ENCODE results near the gene FCN2. TPM values are rescaled to one million over a fixed set of nuclear protein-coding genes. Genes with fewer than 3 reads are reported as not detected.

Gene FCN2
- total and polyA plus RNA-seq, 3 experiments from 2014 or later: not detected

DNA sequence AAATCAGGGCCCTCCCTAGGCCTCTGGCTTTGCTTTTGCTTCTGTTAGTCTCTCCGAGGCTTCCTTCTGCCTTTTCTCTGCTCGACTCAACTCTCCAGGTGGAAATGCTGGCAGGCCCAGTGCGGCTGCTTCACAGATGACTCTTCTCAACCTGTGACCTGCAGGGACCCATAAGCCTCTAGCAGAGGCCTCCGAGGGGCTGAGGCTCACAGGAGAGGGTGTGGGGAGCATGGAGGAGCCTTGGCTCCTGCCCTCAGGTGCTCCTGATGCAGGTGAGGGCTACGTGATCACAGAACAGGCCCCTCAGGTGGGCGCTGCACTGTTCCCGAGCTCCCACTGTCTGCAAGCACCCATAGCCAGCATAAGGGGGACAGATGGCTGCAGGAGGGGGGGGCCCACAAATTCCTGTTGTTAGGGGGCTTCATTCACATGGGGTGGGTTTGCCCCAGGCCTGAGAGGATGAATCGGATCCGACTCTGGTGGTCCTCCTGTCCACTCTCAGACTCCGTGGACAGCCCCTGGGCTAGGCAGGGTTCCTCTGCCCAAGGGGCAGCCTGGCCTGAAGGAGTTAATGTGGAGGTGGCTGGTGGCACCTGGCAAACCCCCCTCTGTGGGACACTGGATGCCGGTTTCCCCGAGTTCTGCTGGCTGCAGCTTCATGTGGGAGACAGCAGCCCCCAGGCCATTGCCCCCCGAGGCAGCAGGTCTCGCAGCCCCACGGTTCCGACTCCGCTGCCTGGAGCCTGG, 10.9 kb upstream of the FCN2 start:
- H3K9me3 ChIP-seq (ENCODE audit: low read length): no peaks in the 10 kb centered on the region
- H3K36me3 ChIP-seq (ENCODE audit: insufficient read depth, low read length): no peaks in the 10 kb centered on the region
- Mint-ChIP-seq H3K27ac (no peak overlapping the region), H3K4me1 (no peaks in the 10 kb centered on the region), H3K4me3 (no peak overlapping the region), H3K27me3 (no peaks in the 10 kb centered on the region), H3K36me3 (no peaks in the 10 kb centered on the region), H3K9me3 (no peaks in the 10 kb centered on the region)
- no peak overlapping the region for H3K27ac ChIP-seq (ENCODE audit: low read depth, low read length)
- POLR2A ChIA-PET: no interaction called here
- no peak overlapping the region for H3K4me3 ChIP-seq (ENCODE audit: low read length)
- H3K27me3 ChIP-seq (ENCODE audit: insufficient read depth, low read length, poor library complexity, severe bottlenecking): no peaks in the 10 kb centered on the region
- H3K4me1 ChIP-seq (ENCODE audit: insufficient read depth, low read length): no peaks in the 10 kb centered on the region
- no peak for DNase-seq
- CTCF ChIA-PET: no interaction called here

DNA sequence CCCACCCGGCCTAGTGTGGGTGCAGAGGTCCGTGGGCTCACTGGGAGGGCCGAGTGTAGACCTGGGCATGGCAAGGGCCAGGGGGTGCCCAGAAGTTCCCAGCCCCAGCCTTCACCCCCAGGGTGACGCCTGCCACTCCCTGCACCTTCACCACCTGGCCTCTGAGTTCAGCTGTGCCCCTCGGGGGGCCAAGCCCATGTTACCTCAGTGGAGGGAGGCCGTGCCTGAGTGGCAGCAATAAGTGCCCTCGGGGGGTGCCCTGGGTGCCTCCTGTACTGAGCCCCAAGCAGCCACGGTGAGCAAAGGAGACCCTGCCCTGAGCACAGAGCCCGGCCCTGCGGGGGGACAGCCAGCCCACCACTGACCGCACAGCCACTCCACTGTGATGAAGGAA, 10.3 kb upstream of the FCN2 start:
- no peak overlapping the region for H3K4me3 ChIP-seq (ENCODE audit: low read length)
- H3K27ac ChIP-seq (ENCODE audit: low read depth, low read length): no peak overlapping the region
- H3K27me3 ChIP-seq (ENCODE audit: insufficient read depth, low read length, poor library complexity, severe bottlenecking): no peaks in the 10 kb centered on the region
- no peaks in the 10 kb centered on the region for H3K36me3 Mint-ChIP-seq
- no peaks in the 10 kb centered on the region for H3K4me1 ChIP-seq (ENCODE audit: insufficient read depth, low read length)
- ChIA-PET CTCF (no interaction called here), POLR2A (no interaction called here)
- no peaks in the 10 kb centered on the region for H3K27me3 Mint-ChIP-seq
- no peaks in the 10 kb centered on the region for H3K9me3 Mint-ChIP-seq
- H3K36me3 ChIP-seq (ENCODE audit: insufficient read depth, low read length): no peaks in the 10 kb centered on the region
- H3K27ac Mint-ChIP-seq: no peak overlapping the region
- no peak overlapping the region for H3K4me3 Mint-ChIP-seq
- no peaks in the 10 kb centered on the region for H3K4me1 Mint-ChIP-seq
- no peaks in the 10 kb centered on the region for H3K9me3 ChIP-seq (ENCODE audit: low read length)
- DNase-seq: no peak

DNA sequence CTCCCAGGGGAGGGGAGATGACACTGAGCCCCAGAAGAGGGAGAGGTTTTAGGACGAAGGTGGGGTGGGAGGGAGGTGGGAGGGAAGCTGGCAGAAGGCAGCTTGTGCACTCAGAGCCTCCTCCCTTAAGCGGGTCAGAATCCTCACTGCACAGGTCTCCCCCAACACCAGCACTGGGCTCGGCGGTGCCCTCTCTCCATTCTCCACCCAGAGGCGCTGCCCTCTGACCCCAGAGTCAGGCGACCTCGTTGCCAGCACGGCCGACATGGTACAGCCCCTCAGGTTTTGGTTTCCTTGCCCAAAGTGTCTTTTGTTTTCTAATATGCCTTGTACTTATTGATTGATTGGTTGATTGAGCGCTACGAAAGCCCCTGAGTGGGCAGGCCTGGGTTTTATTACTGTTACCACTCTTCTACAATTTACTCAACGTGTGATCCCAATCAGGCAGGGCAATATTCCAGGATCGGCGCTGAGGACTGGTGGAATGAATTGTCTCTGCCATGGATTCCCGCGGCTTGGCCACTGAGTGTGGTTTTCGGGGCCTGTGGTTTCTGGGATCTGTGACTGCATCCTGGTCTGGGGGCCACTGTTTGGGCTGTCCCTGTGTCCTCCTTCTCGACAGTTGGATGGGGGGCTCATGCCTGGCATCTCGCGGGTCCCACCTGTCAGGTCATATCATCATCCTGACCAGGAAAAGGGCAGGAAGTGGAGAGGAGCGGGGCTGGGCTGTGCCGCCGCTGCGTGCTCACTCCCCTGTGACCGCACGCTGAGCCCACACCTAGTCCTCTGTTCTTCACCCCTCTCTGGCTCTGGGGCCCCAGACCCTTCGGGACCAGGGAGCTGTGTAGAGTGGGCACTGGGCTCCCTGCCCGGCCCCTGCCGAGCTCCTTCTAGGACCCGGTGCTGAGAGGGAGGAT, 9.6 kb upstream of the FCN2 start:
- Mint-ChIP-seq H3K9me3 (no peaks in the 10 kb centered on the region), H3K4me1 (no peaks in the 10 kb centered on the region), H3K4me3 (no peak overlapping the region), H3K36me3 (no peaks in the 10 kb centered on the region), H3K27me3 (no peaks in the 10 kb centered on the region), H3K27ac (peak overlapping the region in 1 of 8 donors; percentile 43)
- ChIA-PET CTCF (no interaction called here), POLR2A (no interaction called here)
- Histone ChIP-seq H3K27ac (ENCODE audit: low read depth, low read length) (no peak overlapping the region), H3K36me3 (ENCODE audit: insufficient read depth, low read length) (no peaks in the 10 kb centered on the region), H3K9me3 (ENCODE audit: low read length) (no peaks in the 10 kb centered on the region), H3K27me3 (ENCODE audit: insufficient read depth, low read length, poor library complexity, severe bottlenecking) (no peaks in the 10 kb centered on the region), H3K4me1 (ENCODE audit: insufficient read depth, low read length) (no peaks in the 10 kb centered on the region), H3K4me3 (ENCODE audit: low read length) (no peak overlapping the region)
- no peak for DNase-seq

DNA sequence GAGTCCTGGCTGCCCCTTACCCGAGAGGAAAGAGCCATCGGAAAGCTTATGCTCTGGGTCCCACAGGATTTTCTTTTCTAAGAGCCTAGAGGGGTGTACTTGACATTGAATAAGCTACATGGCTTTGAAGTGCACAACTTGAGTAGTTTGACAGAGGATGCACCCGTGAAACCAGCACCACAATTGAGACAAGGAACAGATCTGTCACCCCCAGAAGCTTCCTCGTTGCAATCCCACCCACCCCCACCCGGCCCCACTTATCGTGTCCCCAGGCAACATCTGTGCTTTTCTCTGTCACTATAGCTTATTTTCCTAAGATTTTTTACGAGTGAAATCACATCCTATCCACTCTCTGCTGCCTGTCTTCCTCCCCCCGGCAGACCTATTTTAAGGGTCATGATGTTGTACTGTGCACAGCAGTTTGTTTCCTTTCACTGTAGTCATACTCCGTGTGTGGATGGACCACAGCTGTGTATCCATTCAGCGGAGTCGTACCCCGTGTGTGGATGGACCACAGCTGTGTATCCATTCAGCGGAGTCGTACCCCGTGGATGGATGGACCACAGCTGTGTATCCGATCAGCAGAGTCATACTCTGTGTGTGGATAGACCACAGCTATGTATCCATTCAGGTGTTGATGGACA, 8.8 kb upstream of the FCN2 start:
- Histone ChIP-seq H3K4me3 (ENCODE audit: low read length) (no peak overlapping the region), H3K27me3 (ENCODE audit: insufficient read depth, low read length, poor library complexity, severe bottlenecking) (no peaks in the 10 kb centered on the region), H3K9me3 (ENCODE audit: low read length) (no peaks in the 10 kb centered on the region), H3K4me1 (ENCODE audit: insufficient read depth, low read length) (no peaks in the 10 kb centered on the region), H3K36me3 (ENCODE audit: insufficient read depth, low read length) (no peaks in the 10 kb centered on the region), H3K27ac (ENCODE audit: low read depth, low read length) (no peak overlapping the region)
- Mint-ChIP-seq H3K4me3 (no peak overlapping the region), H3K4me1 (no peaks in the 10 kb centered on the region), H3K9me3 (no peaks in the 10 kb centered on the region), H3K27ac (no peak overlapping the region), H3K27me3 (no peaks in the 10 kb centered on the region), H3K36me3 (no peaks in the 10 kb centered on the region)
- ChIA-PET POLR2A (no interaction called here), CTCF (no interaction called here)
- no peak for DNase-seq

DNA sequence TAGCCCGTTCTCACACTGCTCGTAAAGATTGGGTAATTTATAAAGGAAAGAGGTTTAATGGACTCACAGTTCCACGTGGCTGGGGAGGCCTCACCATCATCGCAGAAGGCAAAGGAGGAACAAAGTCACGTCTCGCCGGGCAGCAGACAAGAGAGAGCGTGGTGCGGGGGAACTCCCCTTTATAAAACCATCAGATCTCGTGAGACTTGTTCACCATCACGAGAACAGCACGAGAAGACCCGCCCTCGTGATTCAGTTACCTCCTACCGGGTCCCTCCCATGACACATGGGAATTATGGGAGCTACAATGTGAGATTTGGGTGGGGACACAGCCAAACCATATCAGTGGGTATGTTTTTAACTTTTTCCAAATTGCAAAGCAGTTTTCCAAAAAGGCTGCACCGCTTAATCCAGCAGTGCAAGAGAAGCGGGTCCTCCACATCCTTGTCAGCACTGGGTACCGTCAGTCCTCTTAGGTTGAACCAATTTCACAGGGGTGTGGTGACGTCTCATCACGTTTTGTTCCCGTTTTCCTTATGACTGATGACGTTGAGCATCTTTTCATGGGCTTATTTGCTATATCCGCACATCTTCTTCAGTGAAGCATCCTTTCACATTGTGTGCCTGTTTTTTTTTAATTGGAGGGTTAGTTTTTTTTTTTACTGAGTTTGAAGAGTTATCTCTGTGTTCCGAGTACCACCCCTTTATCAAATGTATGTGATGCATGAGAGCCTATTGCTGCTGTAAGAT, 8.0 kb upstream of the FCN2 start:
- no peaks in the 10 kb centered on the region for H3K9me3 Mint-ChIP-seq
- no peaks in the 10 kb centered on the region for H3K27me3 ChIP-seq (ENCODE audit: insufficient read depth, low read length, poor library complexity, severe bottlenecking)
- H3K4me3 ChIP-seq (ENCODE audit: low read length): no peak overlapping the region
- H3K27ac Mint-ChIP-seq: no peak overlapping the region
- H3K9me3 ChIP-seq (ENCODE audit: low read length): no peaks in the 10 kb centered on the region
- no peak overlapping the region for H3K4me3 Mint-ChIP-seq
- H3K4me1 ChIP-seq (ENCODE audit: insufficient read depth, low read length): no peaks in the 10 kb centered on the region
- H3K36me3 Mint-ChIP-seq: no peaks in the 10 kb centered on the region
- POLR2A ChIA-PET: no interaction called here
- DNase-seq: no peak
- no peak overlapping the region for H3K27ac ChIP-seq (ENCODE audit: low read depth, low read length)
- H3K27me3 Mint-ChIP-seq: no peaks in the 10 kb centered on the region
- CTCF ChIA-PET: no interaction called here
- no peaks in the 10 kb centered on the region for H3K36me3 ChIP-seq (ENCODE audit: insufficient read depth, low read length)
- no peaks in the 10 kb centered on the region for H3K4me1 Mint-ChIP-seq

DNA sequence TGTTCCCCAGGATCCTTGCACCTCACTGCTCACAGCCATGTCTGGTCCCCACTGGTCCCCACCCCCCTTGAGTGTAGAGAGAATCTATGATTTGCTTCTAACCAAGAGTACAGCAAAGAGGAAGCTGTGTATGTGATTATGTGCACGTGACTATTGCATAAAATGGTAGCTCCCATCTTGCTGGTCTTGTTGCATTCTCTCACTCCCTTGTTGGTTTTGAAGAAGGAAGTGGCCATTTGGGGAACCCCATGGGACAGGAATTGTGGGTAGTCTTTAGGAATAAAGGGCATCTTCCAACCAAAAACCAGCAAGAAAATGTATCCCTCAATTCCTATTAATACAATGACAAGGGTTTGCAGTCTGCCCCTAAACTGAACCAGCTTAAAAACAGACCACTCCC, 5.2 kb upstream of the FCN2 start:
- Mint-ChIP-seq H3K27ac (no peak overlapping the region), H3K36me3 (no peaks in the 10 kb centered on the region), H3K4me1 (no peaks in the 10 kb centered on the region), H3K4me3 (no peak overlapping the region), H3K9me3 (no peaks in the 10 kb centered on the region), H3K27me3 (peaks cover 0 to 6% of the 10 kb centered on the region in 2 donors)
- CTCF ChIA-PET: no interaction called here
- Histone ChIP-seq H3K9me3 (ENCODE audit: low read length) (no peaks in the 10 kb centered on the region), H3K4me1 (ENCODE audit: insufficient read depth, low read length) (no peaks in the 10 kb centered on the region), H3K27me3 (ENCODE audit: insufficient read depth, low read length, poor library complexity, severe bottlenecking) (no peaks in the 10 kb centered on the region), H3K36me3 (ENCODE audit: insufficient read depth, low read length) (no peaks in the 10 kb centered on the region), H3K4me3 (ENCODE audit: low read length) (no peak overlapping the region), H3K27ac (ENCODE audit: low read depth, low read length) (no peak overlapping the region)
- POLR2A ChIA-PET: no interaction called here
- DNase-seq: no peak

DNA sequence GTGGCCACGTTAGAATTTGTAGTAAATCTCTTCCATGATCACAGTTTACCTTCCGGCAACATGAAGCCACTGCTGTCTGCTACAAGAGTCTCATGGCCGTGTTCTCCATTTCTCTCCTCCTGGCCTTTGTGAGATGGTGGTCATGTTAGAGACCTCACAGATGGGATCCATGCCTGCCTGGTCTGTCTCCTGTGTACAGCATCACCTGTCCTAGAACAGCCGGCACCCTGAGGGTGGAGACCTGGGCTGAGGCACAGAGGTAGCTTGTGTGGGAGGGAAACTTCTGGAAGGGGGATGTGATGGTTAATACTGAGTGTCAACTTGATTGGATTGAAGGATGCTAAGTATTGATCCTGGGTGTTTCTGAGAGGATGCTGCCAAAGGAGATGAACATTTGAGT, 3.1 kb upstream of the FCN2 start:
- no peaks in the 10 kb centered on the region for H3K4me1 Mint-ChIP-seq

More for the DNA sequence above, 3.1 kb upstream of the FCN2 start:
- Mint-ChIP-seq H3K4me3 (no peak overlapping the region), H3K27ac (no peak overlapping the region), H3K9me3 (no peaks in the 10 kb centered on the region), H3K36me3 (no peaks in the 10 kb centered on the region), H3K27me3 (peaks cover 0 to 6% of the 10 kb centered on the region in 2 donors)
- no peaks in the 10 kb centered on the region for H3K4me1 ChIP-seq (ENCODE audit: insufficient read depth, low read length)
- POLR2A ChIA-PET: no interaction called here
- no peak overlapping the region for H3K27ac ChIP-seq (ENCODE audit: low read depth, low read length)
- CTCF ChIA-PET: no interaction called here
- H3K9me3 ChIP-seq (ENCODE audit: low read length): no peaks in the 10 kb centered on the region
- no peaks in the 10 kb centered on the region for H3K36me3 ChIP-seq (ENCODE audit: insufficient read depth, low read length)
- no peak for DNase-seq
- H3K4me3 ChIP-seq (ENCODE audit: low read length): no peak overlapping the region
- H3K27me3 ChIP-seq (ENCODE audit: insufficient read depth, low read length, poor library complexity, severe bottlenecking): no peaks in the 10 kb centered on the region

All from CD8-positive, alpha-beta memory T cell (primary cell).